VCaP (cell line): ENCODE data around the gene ELMO1.

Experiments
- H3K27ac ChIP-seq: fragments of 450-650 bp; 2 replicates; pipeline ENCODE4 v1.5.1; 2017
- TF ChIP-seq, protein P1 (sequence below): fragments of 450-650 bp; conservative IDR thresholded peaks from 2 replicates; pipeline ENCODE4 v1.5.1; 2017; ENCODE audit warnings: mild to moderate bottlenecking, moderate library complexity

ELMO1 gene

DNA sequence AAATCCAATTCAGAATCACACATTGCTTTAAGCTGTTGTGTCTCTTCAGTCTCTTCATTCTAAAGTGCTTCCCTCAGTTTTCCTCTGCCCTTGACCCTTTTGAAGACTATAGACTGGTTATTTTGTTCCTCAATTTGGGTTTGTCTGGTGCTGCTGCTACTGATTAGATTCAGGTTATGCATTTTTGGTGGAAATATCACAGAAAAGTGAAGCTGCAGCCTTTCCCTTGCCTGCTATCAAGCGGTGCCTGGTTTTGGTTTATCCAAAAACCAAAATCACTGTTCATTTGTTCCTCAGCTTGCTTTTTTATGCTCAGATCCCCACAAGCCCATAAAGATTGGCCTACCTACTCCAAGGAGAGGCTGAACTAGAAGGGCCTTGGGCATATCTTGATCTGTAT is 55.2 kb downstream of the ELMO1 start:
- no peak overlapping the region for H3K27ac ChIP-seq
- TF ChIP-seq, protein P1, sequence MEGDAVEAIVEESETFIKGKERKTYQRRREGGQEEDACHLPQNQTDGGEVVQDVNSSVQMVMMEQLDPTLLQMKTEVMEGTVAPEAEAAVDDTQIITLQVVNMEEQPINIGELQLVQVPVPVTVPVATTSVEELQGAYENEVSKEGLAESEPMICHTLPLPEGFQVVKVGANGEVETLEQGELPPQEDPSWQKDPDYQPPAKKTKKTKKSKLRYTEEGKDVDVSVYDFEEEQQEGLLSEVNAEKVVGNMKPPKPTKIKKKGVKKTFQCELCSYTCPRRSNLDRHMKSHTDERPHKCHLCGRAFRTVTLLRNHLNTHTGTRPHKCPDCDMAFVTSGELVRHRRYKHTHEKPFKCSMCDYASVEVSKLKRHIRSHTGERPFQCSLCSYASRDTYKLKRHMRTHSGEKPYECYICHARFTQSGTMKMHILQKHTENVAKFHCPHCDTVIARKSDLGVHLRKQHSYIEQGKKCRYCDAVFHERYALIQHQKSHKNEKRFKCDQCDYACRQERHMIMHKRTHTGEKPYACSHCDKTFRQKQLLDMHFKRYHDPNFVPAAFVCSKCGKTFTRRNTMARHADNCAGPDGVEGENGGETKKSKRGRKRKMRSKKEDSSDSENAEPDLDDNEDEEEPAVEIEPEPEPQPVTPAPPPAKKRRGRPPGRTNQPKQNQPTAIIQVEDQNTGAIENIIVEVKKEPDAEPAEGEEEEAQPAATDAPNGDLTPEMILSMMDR = no peak

DNA sequence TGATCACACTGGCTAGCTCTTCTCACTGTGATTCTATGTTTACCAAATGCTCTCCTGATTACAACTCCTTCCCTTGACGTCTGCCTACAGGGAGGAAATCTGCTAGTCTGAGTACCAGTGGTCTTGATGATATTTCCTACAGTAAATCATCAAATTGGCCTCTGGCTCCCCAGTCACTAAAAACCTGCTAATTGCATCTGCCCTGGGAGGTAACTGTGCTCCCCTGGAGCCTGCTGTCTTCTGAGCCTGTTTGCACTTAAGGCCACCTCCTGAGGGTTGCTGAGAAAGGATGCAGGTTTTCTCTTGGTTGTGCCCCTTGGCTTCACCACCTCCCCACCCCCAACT is 56.0 kb downstream of the ELMO1 start:
- TF ChIP-seq, protein P1 = no peak
- H3K27ac ChIP-seq = no peak overlapping the region

DNA sequence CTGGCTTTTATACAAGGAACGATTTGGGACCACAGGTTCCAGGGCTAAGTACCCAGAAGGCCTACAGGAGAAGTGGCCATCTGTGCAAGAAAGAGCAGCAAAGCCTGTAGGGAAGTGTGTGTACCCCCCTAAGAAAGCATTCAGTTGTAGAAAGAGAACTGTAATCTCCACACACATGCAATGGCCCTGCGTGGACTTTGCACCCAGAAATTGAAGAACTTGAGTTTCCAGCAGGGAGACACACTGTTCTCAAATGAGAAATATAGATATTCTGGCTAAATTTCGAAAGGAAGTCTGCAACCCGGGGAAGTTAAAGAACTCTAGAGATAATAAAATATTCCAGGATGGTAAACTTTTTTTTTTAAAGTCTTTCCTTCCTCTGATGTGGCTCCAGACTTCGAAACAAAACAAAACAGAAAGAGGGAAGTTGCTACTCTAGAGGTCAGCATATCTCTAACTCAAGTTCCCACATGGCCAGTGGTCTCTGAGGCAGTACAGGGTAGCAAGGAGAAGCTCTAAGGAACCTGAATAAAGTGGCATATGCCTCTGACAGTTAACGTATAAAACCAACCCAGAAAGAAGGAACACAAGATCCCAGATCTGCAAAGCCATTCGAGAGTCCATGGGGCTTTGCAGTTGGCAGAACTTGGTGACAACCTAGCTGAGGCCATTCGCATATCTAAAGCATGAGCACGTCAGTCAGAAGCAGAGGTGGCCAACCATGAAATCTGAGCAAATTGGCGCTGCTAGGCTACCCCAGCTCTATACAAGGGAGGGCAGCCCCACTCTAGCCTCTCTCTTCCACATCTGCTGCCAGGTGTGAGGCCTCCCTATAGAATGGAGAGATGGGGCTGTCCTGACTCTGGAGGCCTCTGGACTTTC is 56.6 kb downstream of the ELMO1 start:
- H3K27ac ChIP-seq = no peak overlapping the region
- TF ChIP-seq, protein P1 = no peak

DNA sequence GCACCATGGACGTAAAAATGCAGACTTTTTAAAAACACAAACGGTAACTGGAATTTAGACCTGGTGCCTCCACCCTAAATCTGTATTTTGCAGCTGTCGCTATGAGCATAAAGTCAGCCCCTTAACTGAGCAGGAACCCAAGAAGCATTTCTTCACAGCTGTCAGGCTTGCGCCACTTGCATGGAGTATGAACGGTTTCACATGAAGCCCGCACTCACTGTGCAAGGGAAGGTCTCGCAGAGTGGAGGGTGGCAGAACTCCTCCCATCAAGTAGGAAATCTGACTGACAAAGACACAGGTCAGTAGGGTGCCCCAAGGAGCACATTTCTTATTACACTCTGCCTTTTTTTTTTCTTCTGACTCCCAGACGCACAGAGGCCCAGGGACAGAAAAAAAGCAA is 58.5 kb downstream of the ELMO1 start:
- TF ChIP-seq, protein P1 = no peak
- no peak overlapping the region for H3K27ac ChIP-seq

DNA sequence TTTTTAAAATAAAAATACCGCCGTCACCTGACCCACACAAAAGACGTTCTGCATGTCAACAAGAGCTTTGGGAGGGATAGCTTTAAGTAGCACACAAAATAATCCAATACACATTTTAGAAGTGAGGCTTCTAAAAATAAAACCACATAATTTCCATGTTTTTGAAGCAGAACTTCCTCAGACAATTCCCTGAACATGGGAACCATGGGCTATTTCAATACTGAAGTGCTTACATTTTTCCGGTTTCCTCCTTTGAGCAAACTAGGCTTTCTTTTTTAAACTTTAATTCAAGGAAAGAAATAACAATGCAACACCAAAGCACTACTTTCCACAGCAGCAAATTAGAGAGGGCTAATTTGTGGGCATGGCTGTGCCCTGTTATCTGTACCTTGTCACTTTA is 59.9 kb downstream of the ELMO1 start:
- H3K27ac ChIP-seq = no peak overlapping the region
- TF ChIP-seq, protein P1 = no peak

DNA sequence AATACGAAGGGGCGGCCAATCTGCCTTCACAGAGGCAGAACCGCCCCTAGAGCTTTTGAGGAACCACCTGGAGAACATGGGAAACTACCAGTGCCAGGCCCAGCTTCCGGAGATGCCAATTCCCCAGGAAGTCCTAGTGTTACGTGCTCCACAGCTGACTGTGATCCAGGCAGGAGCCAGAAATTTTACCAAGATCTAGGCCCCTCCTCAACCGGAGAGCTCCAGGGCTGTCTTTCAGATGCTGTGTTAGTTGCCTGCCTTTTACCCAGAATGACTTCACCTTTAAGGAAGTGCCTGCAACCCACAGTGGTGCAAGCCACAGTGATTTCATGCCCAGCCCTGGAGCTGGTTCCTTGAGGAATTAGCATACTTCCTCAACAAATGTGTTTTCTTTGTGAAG is 62.9 kb downstream of the ELMO1 start:
- no peak overlapping the region for H3K27ac ChIP-seq

DNA sequence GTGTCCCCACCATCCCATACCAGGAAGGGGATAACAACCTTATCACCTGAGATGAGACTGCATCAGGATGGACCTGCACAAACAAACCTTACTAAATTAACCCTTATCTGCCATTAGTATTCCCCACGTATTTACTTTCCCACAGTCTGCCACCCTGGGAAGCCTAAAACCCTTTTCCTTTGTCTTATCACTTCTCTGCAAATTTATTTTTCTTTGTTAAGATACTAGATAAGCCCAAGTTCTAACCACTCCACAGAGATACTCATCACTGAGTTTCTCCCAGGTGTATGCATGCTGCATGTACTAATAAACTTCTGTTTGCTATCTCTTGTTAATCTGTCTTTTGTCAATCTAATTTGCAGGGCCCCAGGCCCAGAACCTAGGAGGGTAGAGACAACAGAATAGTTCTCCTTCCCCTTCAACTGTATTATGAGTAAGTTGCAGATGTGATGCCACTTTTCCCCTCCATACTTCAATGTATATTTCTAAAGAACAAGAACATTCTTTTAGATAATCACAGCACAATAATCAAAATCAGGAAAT is 66.0 kb downstream of the ELMO1 start:
- TF ChIP-seq, protein P1 = no peak
- H3K27ac ChIP-seq = no peak overlapping the region; the same call in 1 of the 2 replicates

More for the DNA sequence above, 62.9 kb downstream of the ELMO1 start:
- TF ChIP-seq, protein P1 = no peak
